Measurements from ENCODE around the gene LIMK1.

The LIMK1 gene

DNA sequence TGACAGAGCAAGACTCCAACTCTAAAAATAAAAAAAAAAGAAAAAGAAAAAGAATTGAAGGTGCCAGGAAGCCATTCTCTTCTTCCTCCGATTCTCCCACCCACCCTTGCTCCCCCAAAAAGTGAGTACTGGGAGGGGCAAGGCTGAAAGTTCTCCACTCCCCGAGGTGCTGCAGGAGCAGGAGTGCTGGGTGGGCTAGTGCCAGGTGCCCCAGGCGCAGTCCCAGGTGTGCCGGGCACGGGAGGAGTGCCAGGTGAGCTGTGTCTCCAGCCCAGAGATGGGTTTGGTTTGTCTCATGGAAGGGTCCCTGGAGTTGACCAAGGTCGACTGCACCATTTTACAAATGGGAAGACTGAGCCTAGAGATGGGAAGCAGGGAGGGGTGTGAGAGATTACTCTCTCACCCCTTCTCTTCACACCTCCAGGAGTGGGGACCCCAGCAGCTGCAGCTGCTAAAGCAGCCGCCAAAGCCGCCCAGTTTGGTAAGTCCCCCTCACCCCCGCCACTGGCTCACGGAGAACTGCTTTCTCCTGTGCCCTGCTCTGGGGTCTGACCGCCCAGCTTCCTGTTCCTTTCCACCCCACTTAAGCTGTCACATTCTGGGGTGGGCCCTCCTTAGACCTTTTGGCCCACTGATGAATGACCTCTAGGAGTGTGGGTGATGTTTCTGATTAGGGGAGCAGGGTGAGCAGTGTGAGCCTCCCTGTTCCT, 26.2 kb upstream of the LIMK1 start:
- Histone ChIP-seq H3K27ac (peak overlapping the region; percentile 13 to 33), H3K4me3 (no peak overlapping the region)
- TF ChIP-seq, protein P1, sequence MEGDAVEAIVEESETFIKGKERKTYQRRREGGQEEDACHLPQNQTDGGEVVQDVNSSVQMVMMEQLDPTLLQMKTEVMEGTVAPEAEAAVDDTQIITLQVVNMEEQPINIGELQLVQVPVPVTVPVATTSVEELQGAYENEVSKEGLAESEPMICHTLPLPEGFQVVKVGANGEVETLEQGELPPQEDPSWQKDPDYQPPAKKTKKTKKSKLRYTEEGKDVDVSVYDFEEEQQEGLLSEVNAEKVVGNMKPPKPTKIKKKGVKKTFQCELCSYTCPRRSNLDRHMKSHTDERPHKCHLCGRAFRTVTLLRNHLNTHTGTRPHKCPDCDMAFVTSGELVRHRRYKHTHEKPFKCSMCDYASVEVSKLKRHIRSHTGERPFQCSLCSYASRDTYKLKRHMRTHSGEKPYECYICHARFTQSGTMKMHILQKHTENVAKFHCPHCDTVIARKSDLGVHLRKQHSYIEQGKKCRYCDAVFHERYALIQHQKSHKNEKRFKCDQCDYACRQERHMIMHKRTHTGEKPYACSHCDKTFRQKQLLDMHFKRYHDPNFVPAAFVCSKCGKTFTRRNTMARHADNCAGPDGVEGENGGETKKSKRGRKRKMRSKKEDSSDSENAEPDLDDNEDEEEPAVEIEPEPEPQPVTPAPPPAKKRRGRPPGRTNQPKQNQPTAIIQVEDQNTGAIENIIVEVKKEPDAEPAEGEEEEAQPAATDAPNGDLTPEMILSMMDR (IDR thresholded peaks at IDR 0.05) = no peak
- no peak for DNase-seq (ENCODE audit: low spot score)

DNA sequence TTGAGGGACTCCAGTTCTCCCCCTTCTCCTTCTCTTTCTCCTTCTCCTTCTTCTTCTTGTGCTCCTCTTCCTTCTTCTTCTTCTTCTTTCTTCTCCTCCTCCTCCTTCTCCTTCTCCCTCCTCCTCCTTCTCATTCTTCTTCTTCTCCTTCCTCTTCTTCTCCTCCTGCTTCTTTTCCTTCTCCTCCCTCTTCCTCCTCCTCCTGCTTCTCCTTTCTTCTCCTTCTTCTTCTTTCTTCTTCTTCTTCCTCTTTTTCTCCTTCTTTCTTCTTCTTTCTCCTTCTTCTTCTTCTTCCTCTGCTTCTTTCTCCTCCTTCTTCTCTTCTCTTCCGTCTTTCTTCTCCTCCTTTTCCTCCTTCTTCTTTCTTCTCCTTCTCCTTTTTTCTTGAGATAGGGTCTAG, 25.6 kb upstream of the LIMK1 start:
- peak overlapping the region; percentile 33 to 42 for H3K27ac ChIP-seq
- H3K4me3 ChIP-seq = no peak overlapping the region
- TF ChIP-seq, protein P1 (IDR thresholded peaks at IDR 0.05) = no peak
- no peak for DNase-seq (ENCODE audit: low spot score)

DNA sequence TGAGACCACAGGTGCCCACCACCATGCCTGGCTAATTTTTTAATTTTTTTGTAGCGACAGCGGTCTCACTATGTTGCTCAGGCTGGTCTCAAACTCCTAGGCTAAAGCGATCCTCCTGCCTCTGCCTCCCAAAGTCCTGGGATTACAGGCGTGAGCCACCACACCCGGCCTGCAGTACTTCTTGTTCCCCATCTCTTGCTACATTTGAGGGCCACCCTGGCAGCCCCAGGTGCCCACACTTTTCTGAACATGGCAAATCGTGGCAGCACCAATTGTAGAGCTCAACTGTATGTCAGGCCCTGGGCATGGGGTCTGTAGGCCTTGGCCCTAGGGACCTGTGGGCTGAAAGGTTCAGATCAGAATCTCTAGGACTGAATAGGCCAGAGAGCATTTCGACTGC, 25.1 kb upstream of the LIMK1 start:
- DNase-seq (ENCODE audit: low spot score) = no peak
- Histone ChIP-seq H3K4me3 (no peak overlapping the region), H3K27ac (peak overlapping the region; percentile 42 to 58)
- TF ChIP-seq, protein P1 (IDR thresholded peaks at IDR 0.05) = no peak

DNA sequence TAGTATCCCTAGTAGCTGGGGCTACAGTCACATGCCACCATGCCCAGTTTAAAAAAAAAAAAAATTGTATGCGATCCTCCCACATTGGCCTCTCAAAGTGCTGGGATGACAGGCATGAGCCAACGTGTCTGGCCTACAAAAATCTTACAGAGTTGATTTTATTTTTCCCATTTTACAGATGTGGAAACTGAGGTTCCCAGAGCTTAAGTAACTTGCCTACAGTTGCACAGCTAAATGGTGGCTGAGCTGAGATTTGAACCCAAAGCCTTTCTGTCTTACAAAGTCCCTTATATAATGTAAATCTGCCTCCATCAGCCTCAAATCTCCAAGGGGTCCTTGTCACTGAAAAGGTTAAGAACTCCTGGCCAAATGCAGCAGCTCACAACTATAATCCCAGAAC, 24.6 kb upstream of the LIMK1 start:
- TF ChIP-seq, protein P1 (IDR thresholded peaks at IDR 0.05) = no peak
- no peak for DNase-seq (ENCODE audit: low spot score)
- Histone ChIP-seq H3K27ac (peak overlapping the region in 1 of 2 donors; percentile 92), H3K4me3 (no peak overlapping the region)

DNA sequence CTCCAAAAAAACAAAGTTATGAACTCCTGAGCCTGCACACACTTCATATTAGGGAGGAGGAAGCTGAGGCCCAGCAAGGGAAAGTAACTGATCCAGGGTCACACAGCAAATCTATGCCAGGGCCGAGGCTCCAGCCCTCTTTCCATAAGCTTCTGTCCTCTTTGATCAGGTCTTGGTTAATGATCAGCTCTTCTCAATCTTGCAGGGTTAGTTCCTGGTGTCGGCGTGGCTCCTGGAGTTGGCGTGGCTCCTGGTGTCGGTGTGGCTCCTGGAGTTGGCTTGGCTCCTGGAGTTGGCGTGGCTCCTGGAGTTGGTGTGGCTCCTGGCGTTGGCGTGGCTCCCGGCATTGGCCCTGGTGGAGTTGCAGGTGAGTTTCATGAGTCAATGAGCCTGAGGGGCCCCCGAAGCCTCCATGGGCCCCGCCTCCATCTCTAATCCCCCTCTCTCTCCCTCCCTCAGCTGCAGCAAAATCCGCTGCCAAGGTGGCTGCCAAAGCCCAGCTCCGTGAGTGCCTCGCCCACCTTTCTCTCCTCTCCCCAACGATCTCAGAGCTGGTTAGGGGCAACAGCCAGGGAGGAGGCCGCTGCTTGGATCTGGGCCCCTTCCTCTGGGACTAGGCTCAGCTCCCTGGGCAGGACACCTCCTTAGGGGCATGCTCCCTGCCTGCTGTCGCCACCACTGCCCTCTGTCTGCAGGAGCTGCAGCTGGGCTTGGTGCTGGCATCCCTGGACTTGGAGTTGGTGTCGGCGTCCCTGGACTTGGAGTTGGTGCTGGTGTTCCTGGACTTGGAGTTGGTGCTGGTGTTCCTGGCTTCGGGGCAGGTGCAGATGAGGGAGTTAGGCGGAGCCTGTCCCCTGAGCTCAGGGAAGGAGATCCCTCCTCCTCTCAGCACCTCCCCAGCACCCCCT, 23.7 kb upstream of the LIMK1 start:
- no peak for DNase-seq (ENCODE audit: low spot score)
- Histone ChIP-seq H3K4me3 (no peak overlapping the region), H3K27ac (peak overlapping the region; percentile 76 to 92)
- TF ChIP-seq, protein P1 (IDR thresholded peaks at IDR 0.05) = no peak

DNA sequence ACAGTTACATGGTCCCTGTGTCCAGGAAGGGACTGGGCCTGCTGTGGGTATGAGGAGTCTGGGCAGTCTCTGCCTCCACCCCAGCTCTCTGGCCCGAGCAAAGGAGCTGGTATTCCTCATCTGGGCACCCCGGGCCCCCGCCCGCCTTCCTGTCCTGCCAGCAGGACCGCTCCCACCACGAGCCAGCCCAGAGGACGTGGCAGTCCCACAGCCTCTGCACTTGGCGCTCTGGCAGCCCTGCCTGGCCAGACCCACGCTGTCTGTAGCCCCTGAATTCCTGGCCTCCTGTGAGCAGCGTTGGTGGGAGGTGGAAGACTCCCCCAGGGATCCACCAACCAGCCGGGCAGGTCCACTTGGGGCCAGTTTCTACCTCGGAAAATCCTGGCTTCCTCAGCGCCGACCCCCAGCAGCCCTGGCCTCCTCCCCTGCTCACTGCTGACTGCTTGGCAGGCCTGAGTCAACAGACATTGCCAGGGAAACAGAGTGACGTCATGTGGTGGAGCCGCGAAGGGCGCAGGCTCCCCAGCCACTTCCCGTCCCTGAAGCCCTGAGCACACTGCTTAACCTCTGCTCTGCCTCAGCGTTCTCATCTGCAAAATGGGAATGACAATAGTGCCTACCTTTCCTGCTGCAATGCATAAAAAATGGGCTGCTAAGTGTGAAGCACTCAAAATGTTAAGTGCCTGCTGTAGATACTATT, 21.6 kb upstream of the LIMK1 start:
- Histone ChIP-seq H3K27ac (peak overlapping the region; percentile 76 to 92), H3K4me3 (peak overlapping the region; percentile 31)
- DNase-seq (ENCODE audit: low spot score) = peak; percentile 95
- TF ChIP-seq, protein P1 (IDR thresholded peaks at IDR 0.05) = no peak
